Measurements from ENCODE around the gene FAM168A. TPM values are rescaled to one million over a fixed set of nuclear protein-coding genes. Genes with fewer than 3 reads are reported as not detected.

FAM168A gene
- total and polyA plus RNA-seq, 2 of the 8 experiments (the other 6 are each of a cell fraction or from before 2014, with no cell fraction given): 17.1 to 21.6 TPM

- no peak for TF ChIP-seq CEBPB (IDR thresholded peaks at IDR 0.05; ENCODE audit: low read depth, low read length)
- no peak for TF ChIP-seq NRF1 (IDR thresholded peaks at IDR 0.05; ENCODE audit: low read depth, low read length)
- TF ChIP-seq EGR1 (IDR thresholded peaks at IDR 0.05; ENCODE audit: borderline replicate concordance, low read depth, low read length): no peak
- TF ChIP-seq SP4 (IDR thresholded peaks at IDR 0.05; ENCODE audit: low read length): no peak
- no peak for TF ChIP-seq RFX5 (IDR thresholded peaks at IDR 0.05; ENCODE audit: borderline replicate concordance, low read depth, low read length)
- TF ChIP-seq, protein P1, sequence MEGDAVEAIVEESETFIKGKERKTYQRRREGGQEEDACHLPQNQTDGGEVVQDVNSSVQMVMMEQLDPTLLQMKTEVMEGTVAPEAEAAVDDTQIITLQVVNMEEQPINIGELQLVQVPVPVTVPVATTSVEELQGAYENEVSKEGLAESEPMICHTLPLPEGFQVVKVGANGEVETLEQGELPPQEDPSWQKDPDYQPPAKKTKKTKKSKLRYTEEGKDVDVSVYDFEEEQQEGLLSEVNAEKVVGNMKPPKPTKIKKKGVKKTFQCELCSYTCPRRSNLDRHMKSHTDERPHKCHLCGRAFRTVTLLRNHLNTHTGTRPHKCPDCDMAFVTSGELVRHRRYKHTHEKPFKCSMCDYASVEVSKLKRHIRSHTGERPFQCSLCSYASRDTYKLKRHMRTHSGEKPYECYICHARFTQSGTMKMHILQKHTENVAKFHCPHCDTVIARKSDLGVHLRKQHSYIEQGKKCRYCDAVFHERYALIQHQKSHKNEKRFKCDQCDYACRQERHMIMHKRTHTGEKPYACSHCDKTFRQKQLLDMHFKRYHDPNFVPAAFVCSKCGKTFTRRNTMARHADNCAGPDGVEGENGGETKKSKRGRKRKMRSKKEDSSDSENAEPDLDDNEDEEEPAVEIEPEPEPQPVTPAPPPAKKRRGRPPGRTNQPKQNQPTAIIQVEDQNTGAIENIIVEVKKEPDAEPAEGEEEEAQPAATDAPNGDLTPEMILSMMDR (IDR thresholded peaks at IDR 0.05; ENCODE audit: control extremely low read depth in 1 of 3, insufficient read depth in 1 of 3, low read depth in 1 of 3, low read length in 3 of 3): no peak
- no peak for TF ChIP-seq TBP (IDR thresholded peaks at IDR 0.05; ENCODE audit: low read depth, low read length)
These were observed 32.1 kb downstream of the FAM168A start (continued) for GRCh38 chr11:73565804-73566203.

Data from H1 (cell line).